Panc1 (cell line): Measurements from ENCODE around the gene CERS5. TPM values are rescaled to one million over a fixed set of nuclear protein-coding genes. Genes with fewer than 3 reads are reported as not detected.

Source experiments
- ATAC-seq: fragments of 200-7000 bp; cut with Tn5 transposase; 2 replicates; pipeline ENCODE4 v1.9.1; 2020; ENCODE audit warnings: mild to moderate bottlenecking, moderate library complexity
- BruUV-seq: library from RNA; stranded (reverse); fragments of 400-500 nt; replicated peaks from 2 replicates; lab custom pipeline; 2021; lab: Mats Ljungman, UMichigan
- CTCF ChIA-PET: fragments of 300-600 bp; sonication (Branson Sonifier 250); formaldehyde crosslinking; loops from one replicate; lab custom pipeline; 2022; ENCODE audit warnings: antibody characterized with exemption; lab: Charles Lee
- POLR2A ChIA-PET: fragments of 300-600 bp; sonication (Branson Sonifier 250); formaldehyde crosslinking; loops from one replicate; lab custom pipeline; 2022; ENCODE audit warnings: antibody characterized with exemption; lab: Charles Lee
- DNase-seq: peaks from one replicate; pipeline ENCODE4 v3.0.0-alpha.2; 2010; ENCODE audit warnings: low read depth, low spot score
- H3K27ac ChIP-seq: 2 replicates; pipeline ENCODE4 v1.5.1; 2011; ENCODE audit warnings: mild to moderate bottlenecking, low read length, inconsistent platforms
- H3K27me3 ChIP-seq: fragments of 200-500 bp; sonication (Bioruptor generic); 2 replicates; pipeline ENCODE4 v1.6.0; 2014; ENCODE audit warnings: low read length, inconsistent platforms; ENCODE audit not compliant: control insufficient read depth, insufficient read depth
- H3K36me3 ChIP-seq: fragments of 200-500 bp; sonication (Bioruptor generic); 2 replicates; pipeline ENCODE4 v1.5.1; 2014; ENCODE audit warnings: inconsistent platforms, mild to moderate bottlenecking, low read length, moderate library complexity; ENCODE audit not compliant: control insufficient read depth, insufficient read depth
- H3K4me1 ChIP-seq: 2 replicates; pipeline ENCODE4 v1.5.1; 2011; ENCODE audit warnings: inconsistent platforms, mild to moderate bottlenecking, low read length, moderate library complexity; ENCODE audit not compliant: control insufficient read depth, insufficient read depth
- H3K4me3 ChIP-seq, 2 experiments: 2 replicates each; pipeline ENCODE4 v1.5.1; 2011 to 2012; ENCODE audit warnings: low read depth in 2 of 2, low read length in 2 of 2, mild to moderate bottlenecking in 2 of 2, inconsistent platforms in 1 of 2, moderate library complexity in 1 of 2
- H3K9me3 ChIP-seq: fragments of 200-500 bp; sonication (Bioruptor generic); 2 replicates; pipeline ENCODE4 v1.5.1; 2014; ENCODE audit warnings: low read depth, mild to moderate bottlenecking, inconsistent platforms, low read length, moderate library complexity; ENCODE audit not compliant: control insufficient read depth, insufficient read depth
- CTCF ChIP-seq: fragments of 450-650 bp; IDR thresholded peaks from 2 replicates; pipeline ENCODE4 v1.5.1; 2017; ENCODE audit warnings: mild to moderate bottlenecking
- POLR2AphosphoS5 ChIP-seq: IDR thresholded peaks from 2 replicates; pipeline ENCODE4 v1.6.1; 2012; ENCODE audit warnings: mild to moderate bottlenecking, low read depth, low read length, moderate library complexity
- SIN3A ChIP-seq: IDR thresholded peaks from 2 replicates; pipeline ENCODE4 v1.6.1; 2012; ENCODE audit warnings: low read depth, mild to moderate bottlenecking, low read length, moderate library complexity, borderline replicate concordance; ENCODE audit not compliant: insufficient read depth
- TCF7L2 ChIP-seq: IDR thresholded peaks from 2 replicates; pipeline ENCODE4 v1.6.1; 2011; ENCODE audit warnings: mild to moderate bottlenecking, low read depth, low read length, inconsistent platforms
- in situ Hi-C: cut with HindIII; loops from 2 replicates; pipeline ENCODE4 v1.10.0; 2016; ENCODE audit warnings: low sequenced_read_pairs, low pct_unique_long_range_greater_than_20kb
- intact Hi-C: fragments of 100-400 bp; cut with micrococcal nuclease; formaldehyde crosslinking; loops from one replicate; pipeline ENCODE4 v1.10.0; 2022; ENCODE audit not compliant: unreplicated experiment
- total RNA-seq: library from RNA; stranded (reverse); gene quantifications from one replicate; pipeline ENCODE4 v1.2.1, GENCODE V29; 2021; ENCODE audit not compliant: unreplicated experiment
- TF ChIP-seq, protein P1 (sequence below), 2 experiments: IDR thresholded peaks; 2 replicates each; pipeline ENCODE4 v1.6.1; 2011 to 2012; ENCODE audit warnings: low read depth in 2 of 2, control low read depth in 1 of 2, low read length in 1 of 2, mild to moderate bottlenecking in 1 of 2, moderate library complexity in 1 of 2; ENCODE audit not compliant: insufficient read depth in 1 of 2

Gene CERS5
- total RNA-seq, 1 experiment from 2014 or later: 50.5 TPM

DNA sequence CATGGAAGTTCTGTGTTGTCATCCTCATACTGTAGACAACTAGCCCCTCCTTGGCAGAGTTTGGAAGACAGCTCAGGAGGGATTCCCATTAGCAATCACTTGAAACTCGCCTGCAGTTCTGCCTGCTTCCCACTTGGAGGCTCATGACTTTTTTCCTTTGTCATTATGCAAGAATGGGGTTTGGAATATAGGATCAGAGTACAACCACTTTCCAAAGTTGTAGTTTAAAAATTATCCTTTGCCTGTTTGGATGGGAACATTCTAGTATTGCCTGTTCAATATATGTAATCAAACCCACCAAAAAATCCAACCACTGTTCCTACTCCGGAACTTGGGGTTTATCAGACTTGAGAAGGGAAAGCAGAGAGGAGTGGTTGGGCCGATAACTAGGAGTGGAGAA lies 65.5 kb downstream of the CERS5 start:
- Histone ChIP-seq H3K27ac (no peak overlapping the region), H3K4me3 (no peak overlapping the region), H3K36me3 (peaks cover 3% of the 10 kb centered on the region; the same call in 1 of the 2 replicates), H3K27me3 (no peaks in the 10 kb centered on the region), H3K9me3 (no peaks in the 10 kb centered on the region), H3K4me1 (peaks cover 7% of the 10 kb centered on the region; the same call in 1 of the 2 replicates)
- in situ Hi-C loops (no loop called here), intact Hi-C loops (no loop called here)
- POLR2A ChIA-PET: interaction anchor here (0.6 kb wide), 1 partner anchor 274 kb away, joined by 12 read pairs; no protein-coding TSS in a partner anchor
- no TSS peak for BruUV-seq
- CTCF ChIA-PET: interaction anchor here (0.7 to 2.5 kb wide), 3 partner anchors 10 to 74 kb away, joined by 4 to 12 read pairs (median 6); partner anchors contain the start of gene COX14
- TF ChIP-seq POLR2AphosphoS5 (0 out of 2 replicates have a peak, but pooled peaks have one; percentile 19), TCF7L2 (no peak), CTCF (peak; percentile 64)
- DNase-seq: no peak
- ATAC-seq: peak; percentile 36; the same call in 1 of the 2 replicates

DNA sequence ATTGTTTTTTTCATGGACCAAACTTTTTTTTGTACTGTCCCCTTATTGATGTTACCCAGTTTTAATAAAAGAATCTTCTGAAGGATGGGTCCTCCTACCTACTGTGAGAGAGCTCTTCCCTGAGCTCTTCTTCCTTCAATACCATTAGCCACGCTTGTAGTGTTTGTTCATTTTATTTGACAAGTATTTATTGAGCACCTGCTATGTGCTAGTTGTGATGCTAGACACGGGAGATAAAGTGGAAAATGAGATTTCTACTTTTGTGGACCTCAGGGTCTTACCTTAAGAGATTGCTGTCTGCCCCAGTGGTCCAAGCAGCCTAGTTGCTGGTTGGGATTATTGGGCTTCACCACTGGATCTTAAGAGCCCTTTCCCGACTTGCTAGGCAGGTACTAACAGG lies 66.6 kb downstream of the CERS5 start:
- DNase-seq: no peak
- intact Hi-C loops (no loop called here), in situ Hi-C loops (no loop called here)
- Histone ChIP-seq H3K36me3 (peaks cover 3% of the 10 kb centered on the region; the same call in 1 of the 2 replicates), H3K9me3 (no peaks in the 10 kb centered on the region), H3K27me3 (no peaks in the 10 kb centered on the region), H3K27ac (no peak overlapping the region), H3K4me1 (peaks cover 7% of the 10 kb centered on the region; the same call in 1 of the 2 replicates), H3K4me3 (no peak overlapping the region)
- POLR2A ChIA-PET: interaction anchor here (0.5 to 0.6 kb wide), 2 partner anchors 25 to 72 kb away, joined by 4 to 7 read pairs; no protein-coding TSS in a partner anchor
- BruUV-seq: no TSS peak
- TF ChIP-seq CTCF: no peak
- TF ChIP-seq, protein P1, sequence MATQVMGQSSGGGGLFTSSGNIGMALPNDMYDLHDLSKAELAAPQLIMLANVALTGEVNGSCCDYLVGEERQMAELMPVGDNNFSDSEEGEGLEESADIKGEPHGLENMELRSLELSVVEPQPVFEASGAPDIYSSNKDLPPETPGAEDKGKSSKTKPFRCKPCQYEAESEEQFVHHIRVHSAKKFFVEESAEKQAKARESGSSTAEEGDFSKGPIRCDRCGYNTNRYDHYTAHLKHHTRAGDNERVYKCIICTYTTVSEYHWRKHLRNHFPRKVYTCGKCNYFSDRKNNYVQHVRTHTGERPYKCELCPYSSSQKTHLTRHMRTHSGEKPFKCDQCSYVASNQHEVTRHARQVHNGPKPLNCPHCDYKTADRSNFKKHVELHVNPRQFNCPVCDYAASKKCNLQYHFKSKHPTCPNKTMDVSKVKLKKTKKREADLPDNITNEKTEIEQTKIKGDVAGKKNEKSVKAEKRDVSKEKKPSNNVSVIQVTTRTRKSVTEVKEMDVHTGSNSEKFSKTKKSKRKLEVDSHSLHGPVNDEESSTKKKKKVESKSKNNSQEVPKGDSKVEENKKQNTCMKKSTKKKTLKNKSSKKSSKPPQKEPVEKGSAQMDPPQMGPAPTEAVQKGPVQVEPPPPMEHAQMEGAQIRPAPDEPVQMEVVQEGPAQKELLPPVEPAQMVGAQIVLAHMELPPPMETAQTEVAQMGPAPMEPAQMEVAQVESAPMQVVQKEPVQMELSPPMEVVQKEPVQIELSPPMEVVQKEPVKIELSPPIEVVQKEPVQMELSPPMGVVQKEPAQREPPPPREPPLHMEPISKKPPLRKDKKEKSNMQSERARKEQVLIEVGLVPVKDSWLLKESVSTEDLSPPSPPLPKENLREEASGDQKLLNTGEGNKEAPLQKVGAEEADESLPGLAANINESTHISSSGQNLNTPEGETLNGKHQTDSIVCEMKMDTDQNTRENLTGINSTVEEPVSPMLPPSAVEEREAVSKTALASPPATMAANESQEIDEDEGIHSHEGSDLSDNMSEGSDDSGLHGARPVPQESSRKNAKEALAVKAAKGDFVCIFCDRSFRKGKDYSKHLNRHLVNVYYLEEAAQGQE (IDR thresholded peaks at IDR 0.05; ENCODE audit: insufficient read depth in 1 of 2, low read depth in 2 of 2, low read length in 1 of 2): no peak
- no peak for TF ChIP-seq SIN3A
- no peak for TF ChIP-seq TCF7L2
- TF ChIP-seq POLR2AphosphoS5: no peak; the same call in 1 of the 2 replicates
- CTCF ChIA-PET: interaction anchor here (0.6 to 2.5 kb wide), 2 partner anchors 11 to 71 kb away, joined by 6 to 12 read pairs; partner anchors contain the start of gene COX14
- ATAC-seq: no peak
